Calu3 (cell line): ENCODE data around the gene MBNL2. TPM values are rescaled to one million over a fixed set of nuclear protein-coding genes. Genes with fewer than 3 reads are reported as not detected.

Experiments
- BruUV-seq: library from RNA; stranded (reverse); fragments of 400-500 nt; replicated peaks from 2 replicates; lab custom pipeline; 2021; lab: Mats Ljungman, UMichigan
- CTCF ChIA-PET: fragments of 300-600 bp; sonication (Branson Sonifier 250); formaldehyde crosslinking; loops from one replicate; lab custom pipeline; 2022; ENCODE audit warnings: antibody characterized with exemption; lab: Charles Lee
- DNase-seq: peaks from one replicate; pipeline ENCODE4 v3.0.0; 2022
- H3K27ac Mint-ChIP-seq: one replicate; pipeline ENCODE4 v1.8.0; 2022; ENCODE audit warnings: mixed read lengths; ENCODE audit not compliant: unreplicated experiment
- H3K27me3 Mint-ChIP-seq: one replicate; pipeline ENCODE4 v1.8.0; 2022; ENCODE audit warnings: mixed read lengths; ENCODE audit not compliant: unreplicated experiment
- H3K36me3 Mint-ChIP-seq: one replicate; pipeline ENCODE4 v1.8.0; 2022; ENCODE audit warnings: mild to moderate bottlenecking, moderate library complexity, mixed read lengths; ENCODE audit not compliant: insufficient read depth, unreplicated experiment
- H3K4me1 Mint-ChIP-seq: one replicate; pipeline ENCODE4 v1.8.0; 2022; ENCODE audit warnings: mild to moderate bottlenecking, low read depth, mixed read lengths; ENCODE audit not compliant: unreplicated experiment
- H3K4me3 Mint-ChIP-seq: one replicate; pipeline ENCODE4 v1.8.0; 2022; ENCODE audit warnings: mild to moderate bottlenecking, low read depth, moderate library complexity, mixed read lengths; ENCODE audit not compliant: unreplicated experiment
- H3K9me3 Mint-ChIP-seq: one replicate; pipeline ENCODE4 v1.8.0; 2022; ENCODE audit warnings: low read depth, mixed read lengths; ENCODE audit not compliant: unreplicated experiment
- CTCF ChIP-seq: fragments of 200-600 bp; IDR thresholded peaks from one replicate; pipeline ENCODE4 v1.8.0; 2022; ENCODE audit warnings: antibody characterized with exemption; ENCODE audit not compliant: unreplicated experiment
- intact Hi-C: fragments of 100-400 bp; cut with micrococcal nuclease; formaldehyde crosslinking; loops from one replicate; pipeline ENCODE4 v1.10.0; 2022; ENCODE audit not compliant: unreplicated experiment
- total RNA-seq: library from RNA; stranded (reverse); gene quantifications from 2 replicates; pipeline ENCODE4 v1.2.3, GENCODE V29; 2022

The MBNL2 gene
- total RNA-seq, 1 experiment from 2014 or later: 37.1 TPM

GRCh38 chr13:97328222-97328790 lies 106.2 kb downstream of the MBNL2 start:
- Mint-ChIP-seq H3K36me3 (peaks cover 4% of the 10 kb centered on the region), H3K4me1 (peaks cover 12% of the 10 kb centered on the region), H3K27me3 (no peaks in the 10 kb centered on the region), H3K27ac (no peak overlapping the region), H3K4me3 (no peak overlapping the region), H3K9me3 (no peaks in the 10 kb centered on the region)
- BruUV-seq: no TSS peak
- no peak for TF ChIP-seq CTCF
- intact Hi-C loops: no loop called here
- CTCF ChIA-PET: interaction anchor here (1.3 kb wide), 1 partner anchor 219 kb away, joined by 5 read pairs; no protein-coding TSS in a partner anchor
- DNase-seq: no peak

GRCh38 chr13:97329331-97329730 lies 107.2 kb downstream of the MBNL2 start:
- CTCF ChIA-PET: no interaction called here
- H3K9me3 Mint-ChIP-seq: no peaks in the 10 kb centered on the region
- no peak for TF ChIP-seq CTCF
- H3K27ac Mint-ChIP-seq: no peak overlapping the region
- H3K4me3 Mint-ChIP-seq: no peak overlapping the region
- peaks cover 4% of the 10 kb centered on the region for H3K36me3 Mint-ChIP-seq
- no peak for DNase-seq
- no TSS peak for BruUV-seq
- intact Hi-C loops: no loop called here
- H3K4me1 Mint-ChIP-seq: peaks cover 12% of the 10 kb centered on the region
- H3K27me3 Mint-ChIP-seq: no peaks in the 10 kb centered on the region

GRCh38 chr13:97330448-97330847 lies 108.3 kb downstream of the MBNL2 start:
- CTCF ChIA-PET: no interaction called here
- H3K4me1 Mint-ChIP-seq: peaks cover 12% of the 10 kb centered on the region
- DNase-seq: no peak
- no peak for TF ChIP-seq CTCF
- H3K9me3 Mint-ChIP-seq: no peaks in the 10 kb centered on the region
- H3K36me3 Mint-ChIP-seq: peaks cover 4% of the 10 kb centered on the region
- intact Hi-C loops: no loop called here
- no peak overlapping the region for H3K27ac Mint-ChIP-seq
- no TSS peak for BruUV-seq
- no peak overlapping the region for H3K4me3 Mint-ChIP-seq
- H3K27me3 Mint-ChIP-seq: no peaks in the 10 kb centered on the region

- Mint-ChIP-seq H3K27ac (no peak overlapping the region), H3K4me3 (no peak overlapping the region), H3K27me3 (no peaks in the 10 kb centered on the region), H3K4me1 (peaks cover 12% of the 10 kb centered on the region), H3K36me3 (peaks cover 4% of the 10 kb centered on the region), H3K9me3 (no peaks in the 10 kb centered on the region)
- no TSS peak for BruUV-seq
- intact Hi-C loops: no loop called here
- CTCF ChIA-PET: no interaction called here
- no peak for TF ChIP-seq CTCF
- no peak for DNase-seq
Measured at GRCh38 chr13:97332742-97333141, 110.6 kb downstream of the MBNL2 start.
